Measurements from ENCODE around the gene SCN5A. TPM values are rescaled to one million over a fixed set of nuclear protein-coding genes. Genes with fewer than 3 reads are reported as not detected.

Gene SCN5A
- total RNA-seq, 1 experiment from 2014 or later, result 0.69 TPM

GRCh38 chr3:38646062-38646461 lies 3.4 kb downstream of the SCN5A start:
- BruUV-seq (replicated peaks), result no TSS peak
- ATAC-seq (no peak), DNase-seq (ENCODE audit: low read depth, low spot score) (no peak)
- ChIA-PET POLR2A (no interaction called here), CTCF (no interaction called here)
- no peaks in the 10 kb centered on the region for H3K27me3 ChIP-seq (ENCODE audit: control insufficient read depth, insufficient read depth, low read length)
- no peaks in the 10 kb centered on the region for H3K4me1 ChIP-seq (ENCODE audit: control insufficient read depth, insufficient read depth, low read length)
- no peaks in the 10 kb centered on the region; the same call in 1 of the 2 replicates for H3K36me3 ChIP-seq (ENCODE audit: control insufficient read depth, insufficient read depth, low read length)
- H3K27ac ChIP-seq (ENCODE audit: low read length), result no peak overlapping the region
- TF ChIP-seq CTCF (IDR thresholded peaks at IDR 0.05) (no peak), TCF7L2 (IDR thresholded peaks at IDR 0.05; ENCODE audit: low read depth, low read length) (no peak), REST (IDR thresholded peaks at IDR 0.05; ENCODE audit: insufficient read depth in 1 of 2, low read depth in 2 of 2, low read length in 1 of 2) (no peak), SIN3A (IDR thresholded peaks at IDR 0.05; ENCODE audit: borderline replicate concordance, insufficient read depth, low read depth, low read length) (no peak), POLR2AphosphoS5 (IDR thresholded peaks at IDR 0.05; ENCODE audit: low read depth, low read length) (no peak)
- intact Hi-C loops (cut with micrococcal nuclease; ENCODE audit: unreplicated experiment), result no loop called here
- in situ Hi-C loops (cut with HindIII; ENCODE audit: low pct_unique_long_range_greater_than_20kb, low sequenced_read_pairs), result no loop called here
- no peak overlapping the region for H3K4me3 ChIP-seq (ENCODE audit: low read depth in 2 of 2, low read length in 2 of 2)
- H3K9me3 ChIP-seq (ENCODE audit: control insufficient read depth, insufficient read depth, low read depth, low read length), result no peaks in the 10 kb centered on the region

GRCh38 chr3:38645601-38646000 lies 3.9 kb downstream of the SCN5A start:
- no peak for TF ChIP-seq CTCF (IDR thresholded peaks at IDR 0.05)
- no peak for TF ChIP-seq REST (IDR thresholded peaks at IDR 0.05; ENCODE audit: insufficient read depth in 1 of 2, low read depth in 2 of 2, low read length in 1 of 2)
- no peak for TF ChIP-seq SIN3A (IDR thresholded peaks at IDR 0.05; ENCODE audit: borderline replicate concordance, insufficient read depth, low read depth, low read length)
- no peak for TF ChIP-seq TCF7L2 (IDR thresholded peaks at IDR 0.05; ENCODE audit: low read depth, low read length)
- no TSS peak for BruUV-seq (replicated peaks)
- H3K27me3 ChIP-seq (ENCODE audit: control insufficient read depth, insufficient read depth, low read length), result no peaks in the 10 kb centered on the region
- H3K4me3 ChIP-seq (ENCODE audit: low read depth in 2 of 2, low read length in 2 of 2), result no peak overlapping the region
- ATAC-seq (no peak), DNase-seq (ENCODE audit: low read depth, low spot score) (no peak)
- intact Hi-C loops (cut with micrococcal nuclease; ENCODE audit: unreplicated experiment), result no loop called here
- H3K9me3 ChIP-seq (ENCODE audit: control insufficient read depth, insufficient read depth, low read depth, low read length), result no peaks in the 10 kb centered on the region
- POLR2A ChIA-PET, result no interaction called here
- in situ Hi-C loops (cut with HindIII; ENCODE audit: low pct_unique_long_range_greater_than_20kb, low sequenced_read_pairs), result no loop called here
- H3K4me1 ChIP-seq (ENCODE audit: control insufficient read depth, insufficient read depth, low read length), result no peaks in the 10 kb centered on the region
- no peak overlapping the region for H3K27ac ChIP-seq (ENCODE audit: low read length)
- CTCF ChIA-PET, result no interaction called here
- no peaks in the 10 kb centered on the region; the same call in 1 of the 2 replicates for H3K36me3 ChIP-seq (ENCODE audit: control insufficient read depth, insufficient read depth, low read length)

Measured in Panc1 (cell line).